Measurements from ENCODE around the gene CCDC154.

GRCh38 chr16:1491327-1491726 is 47.0 kb upstream of the CCDC154 start:
- TF ChIP-seq CTCF (conservative IDR thresholded peaks at IDR 0.05; ENCODE audit: low read depth in 2 of 2) (peak in 1 of 2 experiments; percentile 20; a peak in 1 of 4 replicates), EZH2 (IDR thresholded peaks at IDR 0.05; ENCODE audit: low read depth, unreplicated experiment) (no peak), REST (IDR thresholded peaks at IDR 0.05; ENCODE audit: unreplicated experiment) (no peak), CREB1 (CRISPR knock-in tag; IDR thresholded peaks at IDR 0.05; ENCODE audit: low read depth) (no peak), POLR2AphosphoS5 (IDR thresholded peaks at IDR 0.05; ENCODE audit: low read depth) (no peak), JUNB (IDR thresholded peaks at IDR 0.05; ENCODE audit: unreplicated experiment) (no peak), EZH2phosphoT487 (IDR thresholded peaks at IDR 0.05; ENCODE audit: unreplicated experiment) (no peak)

All from GM23338 (cell line).